Parathyroid adenoma (tissue), 2 donors: Measurements from ENCODE around the gene NXPH3.

Experiments used
- H2AFZ ChIP-seq: fragments of 300-600 bp; sonication (generic); one replicate; pipeline ENCODE4 v1.7.0; 2017; ENCODE audit warnings: antibody characterized with exemption, mild to moderate bottlenecking
- H3K27ac ChIP-seq: fragments of 300-600 bp; sonication (generic); one replicate; pipeline ENCODE4 v1.7.0; 2017
- H3K27me3 ChIP-seq: fragments of 300-600 bp; sonication (generic); one replicate; pipeline ENCODE4 v1.7.0; 2017; ENCODE audit warnings: low read length; ENCODE audit not compliant: control insufficient read depth, insufficient read depth
- H3K36me3 ChIP-seq: fragments of 300-600 bp; sonication (generic); one replicate; pipeline ENCODE4 v1.7.0; 2017; ENCODE audit warnings: low read length; ENCODE audit not compliant: control insufficient read depth, insufficient read depth
- H3K4me1 ChIP-seq: fragments of 300-600 bp; sonication (generic); one replicate; pipeline ENCODE4 v1.7.0; 2017; ENCODE audit warnings: control low read depth
- H3K4me2 ChIP-seq: fragments of 300-600 bp; sonication (generic); one replicate; pipeline ENCODE4 v1.7.0; 2017; ENCODE audit warnings: low read length
- H3K4me3 ChIP-seq: fragments of 300-600 bp; sonication (generic); one replicate; pipeline ENCODE4 v1.7.0; 2017; ENCODE audit warnings: low read depth, low read length
- H3K79me2 ChIP-seq: fragments of 300-600 bp; sonication (generic); one replicate; pipeline ENCODE4 v1.7.0; 2017; ENCODE audit warnings: control low read depth
- H3K9ac ChIP-seq: fragments of 300-600 bp; sonication (generic); one replicate; pipeline ENCODE4 v1.7.0; 2017; ENCODE audit warnings: mild to moderate bottlenecking
- H3K9me3 ChIP-seq: fragments of 300-600 bp; sonication (generic); one replicate; pipeline ENCODE4 v1.7.0; 2017; ENCODE audit warnings: low read length; ENCODE audit not compliant: control insufficient read depth
- TF ChIP-seq, protein P1 (sequence below): fragments of 300-600 bp; sonication (generic); IDR thresholded peaks from one replicate; pipeline ENCODE4 v1.7.0; 2017; ENCODE audit warnings: antibody characterized with exemption, mild to moderate bottlenecking
- donor health status: primary hyperparathyroidism.

The NXPH3 gene

DNA sequence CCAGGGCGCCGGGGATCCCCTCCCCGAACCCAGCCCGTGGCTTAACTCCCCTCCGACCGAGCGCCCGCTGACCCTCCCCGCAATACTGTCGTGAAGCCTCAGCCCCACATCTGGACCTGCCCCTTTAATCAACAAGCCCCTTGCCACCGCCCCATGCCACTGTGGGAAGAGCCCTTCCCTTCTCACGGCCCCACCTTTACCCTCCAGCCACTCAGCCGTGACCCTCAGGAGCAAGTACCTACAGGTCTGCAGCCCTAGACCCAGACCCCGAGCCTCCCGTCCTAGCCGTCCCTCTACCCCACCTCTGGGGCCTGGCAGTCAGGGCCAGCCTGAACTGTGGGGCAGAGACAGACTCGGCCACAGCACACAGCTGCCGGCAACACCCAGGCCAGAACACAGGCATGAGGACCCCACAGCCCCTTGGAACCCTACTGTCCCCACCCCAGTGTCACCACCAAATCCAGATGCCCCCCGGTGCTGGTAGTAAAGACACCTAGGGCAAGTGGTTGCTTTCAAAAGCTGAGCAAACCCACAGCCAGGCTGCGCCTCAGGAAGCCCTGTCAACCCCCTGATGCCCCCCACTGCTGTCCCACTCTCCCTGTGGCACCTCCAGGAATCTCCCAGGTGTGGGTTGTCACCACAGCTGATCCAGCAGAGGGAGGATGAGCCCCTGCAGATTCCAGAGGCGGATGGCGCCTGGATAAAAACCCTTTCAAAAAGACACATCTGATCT, 1.4 kb downstream of the NXPH3 start:
- Histone ChIP-seq H3K9me3 (no peaks in the 10 kb centered on the region), H3K9ac (no peak overlapping the region), H3K79me2 (no peaks in the 10 kb centered on the region), H3K27ac (no peak overlapping the region), H3K4me2 (peak overlapping the region; percentile 97), H3K4me1 (no peaks in the 10 kb centered on the region), H2AFZ (no peak overlapping the region), H3K4me3 (peak overlapping the region; percentile 78), H3K27me3 (no peaks in the 10 kb centered on the region), H3K36me3 (no peaks in the 10 kb centered on the region)
- TF ChIP-seq, protein P1, sequence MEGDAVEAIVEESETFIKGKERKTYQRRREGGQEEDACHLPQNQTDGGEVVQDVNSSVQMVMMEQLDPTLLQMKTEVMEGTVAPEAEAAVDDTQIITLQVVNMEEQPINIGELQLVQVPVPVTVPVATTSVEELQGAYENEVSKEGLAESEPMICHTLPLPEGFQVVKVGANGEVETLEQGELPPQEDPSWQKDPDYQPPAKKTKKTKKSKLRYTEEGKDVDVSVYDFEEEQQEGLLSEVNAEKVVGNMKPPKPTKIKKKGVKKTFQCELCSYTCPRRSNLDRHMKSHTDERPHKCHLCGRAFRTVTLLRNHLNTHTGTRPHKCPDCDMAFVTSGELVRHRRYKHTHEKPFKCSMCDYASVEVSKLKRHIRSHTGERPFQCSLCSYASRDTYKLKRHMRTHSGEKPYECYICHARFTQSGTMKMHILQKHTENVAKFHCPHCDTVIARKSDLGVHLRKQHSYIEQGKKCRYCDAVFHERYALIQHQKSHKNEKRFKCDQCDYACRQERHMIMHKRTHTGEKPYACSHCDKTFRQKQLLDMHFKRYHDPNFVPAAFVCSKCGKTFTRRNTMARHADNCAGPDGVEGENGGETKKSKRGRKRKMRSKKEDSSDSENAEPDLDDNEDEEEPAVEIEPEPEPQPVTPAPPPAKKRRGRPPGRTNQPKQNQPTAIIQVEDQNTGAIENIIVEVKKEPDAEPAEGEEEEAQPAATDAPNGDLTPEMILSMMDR = no peak

DNA sequence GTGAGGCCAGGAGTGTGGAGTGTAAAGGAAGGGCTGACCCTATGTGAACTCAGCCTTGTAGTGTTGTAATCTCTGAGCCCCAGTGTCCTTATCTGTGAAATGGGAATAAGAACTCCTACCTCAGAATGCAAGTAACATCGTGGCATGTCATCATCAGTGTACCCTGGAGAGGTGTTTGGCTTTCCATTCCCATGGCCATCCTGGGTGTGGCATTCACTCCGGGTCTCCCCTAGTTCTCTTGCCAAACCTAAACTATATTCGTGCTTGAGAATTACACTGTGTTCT, 1.9 kb downstream of the NXPH3 start:
- no peak overlapping the region for H3K27ac ChIP-seq
- TF ChIP-seq, protein P1 = no peak
- peak overlapping the region; percentile 97 for H3K4me2 ChIP-seq
- H3K9ac ChIP-seq = no peak overlapping the region
- H3K36me3 ChIP-seq = no peaks in the 10 kb centered on the region
- H3K4me3 ChIP-seq = no peak overlapping the region
- H3K79me2 ChIP-seq = no peaks in the 10 kb centered on the region
- no peak overlapping the region for H2AFZ ChIP-seq
- H3K4me1 ChIP-seq = no peaks in the 10 kb centered on the region
- no peaks in the 10 kb centered on the region for H3K9me3 ChIP-seq
- no peaks in the 10 kb centered on the region for H3K27me3 ChIP-seq

DNA sequence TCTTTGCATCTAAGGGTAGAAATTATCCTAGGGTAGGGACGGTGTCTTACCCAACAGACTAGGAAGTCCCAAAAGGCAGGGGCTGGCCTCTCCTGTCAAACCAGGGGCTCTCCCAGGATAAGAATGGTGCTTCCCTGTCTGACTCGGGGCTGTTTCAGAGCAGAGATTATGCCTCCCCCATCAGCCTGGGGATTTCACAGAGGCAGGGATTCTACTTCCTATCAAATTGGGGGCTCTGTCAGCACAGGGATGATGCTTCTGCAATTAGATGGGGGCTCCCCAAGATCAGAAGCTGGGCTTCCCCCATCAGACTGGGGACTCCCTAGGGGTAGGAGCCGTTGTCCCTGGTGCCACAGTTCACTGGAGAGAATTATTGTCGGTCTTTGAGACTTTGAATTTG, 2.3 kb downstream of the NXPH3 start:
- Histone ChIP-seq H3K9ac (no peak overlapping the region), H3K9me3 (no peaks in the 10 kb centered on the region), H2AFZ (no peak overlapping the region), H3K4me2 (no peak overlapping the region), H3K79me2 (no peaks in the 10 kb centered on the region), H3K36me3 (no peaks in the 10 kb centered on the region), H3K4me3 (no peak overlapping the region), H3K4me1 (no peaks in the 10 kb centered on the region), H3K27ac (no peak overlapping the region), H3K27me3 (no peaks in the 10 kb centered on the region)
- TF ChIP-seq, protein P1 = no peak

DNA sequence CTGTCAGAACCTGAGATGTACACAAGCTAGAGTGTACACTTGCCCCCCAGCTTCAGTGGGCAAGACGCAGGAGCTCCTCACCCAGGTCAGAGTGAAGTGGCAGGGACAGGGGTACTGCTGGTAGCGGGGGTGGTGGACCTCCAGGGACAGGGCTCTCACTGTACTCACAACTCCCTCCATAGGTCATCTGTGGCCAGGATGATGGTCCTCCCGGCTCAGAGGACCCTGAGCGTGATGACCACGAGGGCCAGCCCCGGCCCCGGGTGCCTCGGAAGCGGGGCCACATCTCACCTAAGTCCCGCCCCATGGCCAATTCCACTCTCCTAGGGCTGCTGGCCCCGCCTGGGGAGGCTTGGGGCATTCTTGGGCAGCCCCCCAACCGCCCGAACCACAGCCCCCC, 2.7 kb downstream of the NXPH3 start:
- Histone ChIP-seq H3K4me2 (no peak overlapping the region), H3K27ac (no peak overlapping the region), H3K4me1 (no peaks in the 10 kb centered on the region), H2AFZ (no peak overlapping the region), H3K9me3 (no peaks in the 10 kb centered on the region), H3K27me3 (no peaks in the 10 kb centered on the region), H3K4me3 (no peak overlapping the region), H3K79me2 (no peaks in the 10 kb centered on the region), H3K36me3 (no peaks in the 10 kb centered on the region), H3K9ac (no peak overlapping the region)
- TF ChIP-seq, protein P1 = no peak

DNA sequence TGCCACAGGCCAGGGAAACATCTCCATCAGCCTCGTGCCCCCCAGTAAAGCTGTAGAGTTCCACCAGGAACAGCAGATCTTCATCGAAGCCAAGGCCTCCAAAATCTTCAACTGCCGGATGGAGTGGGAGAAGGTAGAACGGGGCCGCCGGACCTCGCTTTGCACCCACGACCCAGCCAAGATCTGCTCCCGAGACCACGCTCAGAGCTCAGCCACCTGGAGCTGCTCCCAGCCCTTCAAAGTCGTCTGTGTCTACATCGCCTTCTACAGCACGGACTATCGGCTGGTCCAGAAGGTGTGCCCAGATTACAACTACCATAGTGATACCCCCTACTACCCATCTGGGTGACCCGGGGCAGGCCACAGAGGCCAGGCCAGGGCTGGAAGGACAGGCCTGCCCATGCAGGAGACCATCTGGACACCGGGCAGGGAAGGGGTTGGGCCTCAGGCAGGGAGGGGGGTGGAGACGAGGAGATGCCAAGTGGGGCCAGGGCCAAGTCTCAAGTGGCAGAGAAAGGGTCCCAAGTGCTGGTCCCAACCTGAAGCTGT, 3.4 kb downstream of the NXPH3 start:
- Histone ChIP-seq H3K4me3 (no peak overlapping the region), H3K27me3 (no peaks in the 10 kb centered on the region), H3K9ac (no peak overlapping the region), H3K27ac (no peak overlapping the region), H3K9me3 (no peaks in the 10 kb centered on the region), H3K4me2 (no peak overlapping the region), H2AFZ (no peak overlapping the region), H3K4me1 (no peaks in the 10 kb centered on the region), H3K79me2 (no peaks in the 10 kb centered on the region), H3K36me3 (no peaks in the 10 kb centered on the region)
- TF ChIP-seq, protein P1 = no peak
